PC-3 (cell line): ENCODE results near the gene DNAJB5.

Experiments used
- CTCF ChIP-seq: fragments of 300-600 bp; sonication (generic); conservative IDR thresholded peaks from 2 replicates; pipeline ENCODE4 v1.5.1; 2017; ENCODE audit warnings: antibody characterized with exemption, low read depth, mild to moderate bottlenecking, low read length
- EZH2 ChIP-seq: fragments of 300-600 bp; sonication (generic); IDR thresholded peaks from one replicate; pipeline ENCODE4 v1.6.1; 2017; ENCODE audit warnings: antibody characterized with exemption, mild to moderate bottlenecking, low read length; ENCODE audit not compliant: unreplicated experiment
- EZH2phosphoT487 ChIP-seq: fragments of 300-600 bp; sonication (generic); IDR thresholded peaks from 2 replicates; pipeline ENCODE4 v1.6.1; 2018; ENCODE audit warnings: mild to moderate bottlenecking, antibody characterized with exemption, low read length, borderline replicate concordance

- TF ChIP-seq EZH2phosphoT487 (no peak), CTCF (no peak), EZH2 (no peak)
These were observed 54.5 kb downstream of the DNAJB5 start for GRCh38 chr9:35044071-35044470.
